ENCODE results near the gene BMP8A.
"Not testable (repeated sequence)": the region's sequence is repeated elsewhere in the genome, so short reads cannot be mapped to it uniquely, and the experiment has no call there.

The BMP8A gene

DNA sequence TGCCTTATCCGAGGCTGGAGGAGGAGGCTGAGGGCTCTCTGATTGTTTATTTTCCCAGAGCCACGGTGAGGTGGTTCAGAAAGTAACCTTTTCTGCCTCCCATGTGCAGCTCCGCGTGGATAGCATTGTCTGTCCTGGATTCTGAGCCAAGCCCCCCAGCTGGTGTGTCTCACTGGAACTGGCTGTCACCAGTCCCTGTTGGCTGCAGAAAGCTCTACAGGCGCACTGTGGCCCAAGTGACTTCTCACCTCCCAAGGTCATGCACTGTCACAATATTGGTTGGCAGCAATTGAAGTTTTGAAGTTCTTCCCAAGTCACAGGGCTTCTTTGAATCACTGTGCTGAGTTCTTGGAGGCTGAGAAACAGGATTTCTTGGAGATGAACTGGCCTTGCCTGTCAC lies 8.2 kb downstream of the BMP8A start:
- no peak for DNase-seq (ENCODE audit: low read depth, low spot score)
- no peak overlapping the region for H3K4me3 ChIP-seq (ENCODE audit: low read length)

- no peak for DNase-seq (ENCODE audit: low read depth, low spot score)
Observed at GRCh38 chr1:39500862-39501389, 9.5 kb downstream of the BMP8A start.

GRCh38 chr1:39501666-39502065 lies 10.2 kb downstream of the BMP8A start:
- DNase-seq (ENCODE audit: low read depth, low spot score), result no peak
- no peak overlapping the region for H3K4me3 ChIP-seq (ENCODE audit: low read length)

More at GRCh38 chr1:39500862-39501389, 9.5 kb downstream of the BMP8A start:
- H3K4me3 ChIP-seq (ENCODE audit: low read length), result no peak overlapping the region

GRCh38 chr1:39504436-39504835 lies 13.0 kb downstream of the BMP8A start:
- not testable (repeated sequence) for H3K4me3 ChIP-seq (ENCODE audit: low read length); DNase-seq (ENCODE audit: low read depth, low spot score)

GRCh38 chr1:39505289-39505688 lies 13.9 kb downstream of the BMP8A start:
- no peak overlapping the region for H3K4me3 ChIP-seq (ENCODE audit: low read length)
- DNase-seq (ENCODE audit: low read depth, low spot score), result no peak

DNA sequence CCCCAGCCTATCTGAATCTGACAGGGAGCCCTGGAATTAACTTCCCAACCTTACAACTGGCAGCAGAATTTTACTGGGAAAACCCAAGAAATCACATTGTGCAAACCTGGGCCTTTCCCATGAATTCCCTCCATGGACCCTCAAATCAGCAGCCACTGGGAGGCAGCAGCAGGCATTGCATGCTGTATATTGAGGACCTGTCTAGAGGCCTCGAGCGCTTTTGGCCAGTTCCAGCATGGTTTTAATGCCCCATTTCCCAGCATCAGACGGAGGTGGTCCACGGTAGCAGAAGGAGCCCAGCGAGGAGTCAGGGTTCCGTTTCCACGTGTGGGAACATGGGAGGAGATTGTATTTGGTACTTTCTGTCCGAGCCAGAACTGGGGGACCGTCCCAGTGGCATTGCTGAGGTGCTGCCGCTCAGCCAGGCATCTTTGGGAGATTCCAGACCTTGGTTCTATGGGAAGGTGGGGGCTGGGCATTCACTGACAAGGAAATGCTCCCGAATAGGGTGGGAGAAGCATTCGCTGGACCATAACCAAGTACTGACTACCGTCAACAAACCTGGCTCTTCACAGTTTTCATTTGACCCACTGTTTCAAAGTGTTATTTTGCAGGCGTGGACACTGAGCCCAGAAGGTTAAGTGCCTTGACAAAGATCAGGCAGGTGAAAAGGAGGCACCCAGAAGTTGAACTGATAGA lies 15.9 kb downstream of the BMP8A start:
- H3K4me3 ChIP-seq (ENCODE audit: low read length), result no peak overlapping the region
- DNase-seq (ENCODE audit: low read depth, low spot score), result no peak

DNA sequence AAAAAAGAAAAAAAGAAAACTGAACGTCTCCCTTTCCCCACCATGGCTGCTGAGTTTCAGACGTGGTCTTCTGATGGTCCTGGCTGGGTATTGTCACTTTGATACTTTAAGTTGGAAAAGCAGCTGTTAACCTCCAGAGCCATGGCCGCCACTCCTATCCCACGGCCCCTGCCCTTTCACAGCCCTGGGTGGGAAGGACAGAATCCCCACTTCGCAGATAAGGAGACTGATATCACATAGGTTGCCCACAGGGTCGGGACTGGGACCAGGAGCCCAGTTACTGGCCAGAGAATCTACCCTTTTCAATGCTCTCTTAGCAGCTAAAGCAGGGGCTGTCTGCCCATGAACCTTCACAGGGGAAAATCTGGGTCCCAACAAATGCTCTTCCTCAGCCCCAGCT lies 16.8 kb downstream of the BMP8A start:
- H3K4me3 ChIP-seq (ENCODE audit: low read length), result no peak overlapping the region

DNA sequence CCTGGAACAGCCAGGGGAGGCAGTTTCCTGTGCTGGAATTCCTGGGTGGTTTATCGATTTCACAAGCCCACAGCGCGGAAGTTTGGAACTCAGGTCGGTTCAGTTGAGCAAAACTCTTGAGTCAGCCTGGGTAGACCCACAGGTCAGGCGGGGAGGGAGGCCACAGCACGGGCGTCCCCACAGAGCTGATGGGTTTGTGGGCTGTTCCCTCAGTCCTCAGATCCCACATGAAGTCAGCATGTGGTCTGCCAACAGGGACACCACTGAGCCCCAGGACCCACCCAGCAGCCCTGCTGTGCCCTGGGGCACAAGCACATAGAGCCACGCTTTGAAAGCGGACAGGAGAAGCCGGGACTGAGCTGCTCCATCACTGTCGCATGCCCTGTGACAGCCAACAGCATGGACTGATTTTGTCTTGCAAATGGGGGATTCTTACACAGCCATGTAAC lies 17.4 kb downstream of the BMP8A start:
- DNase-seq (ENCODE audit: low read depth, low spot score), result no peak

More for the DNA sequence above, 16.8 kb downstream of the BMP8A start:
- no peak for DNase-seq (ENCODE audit: low read depth, low spot score)

DNA sequence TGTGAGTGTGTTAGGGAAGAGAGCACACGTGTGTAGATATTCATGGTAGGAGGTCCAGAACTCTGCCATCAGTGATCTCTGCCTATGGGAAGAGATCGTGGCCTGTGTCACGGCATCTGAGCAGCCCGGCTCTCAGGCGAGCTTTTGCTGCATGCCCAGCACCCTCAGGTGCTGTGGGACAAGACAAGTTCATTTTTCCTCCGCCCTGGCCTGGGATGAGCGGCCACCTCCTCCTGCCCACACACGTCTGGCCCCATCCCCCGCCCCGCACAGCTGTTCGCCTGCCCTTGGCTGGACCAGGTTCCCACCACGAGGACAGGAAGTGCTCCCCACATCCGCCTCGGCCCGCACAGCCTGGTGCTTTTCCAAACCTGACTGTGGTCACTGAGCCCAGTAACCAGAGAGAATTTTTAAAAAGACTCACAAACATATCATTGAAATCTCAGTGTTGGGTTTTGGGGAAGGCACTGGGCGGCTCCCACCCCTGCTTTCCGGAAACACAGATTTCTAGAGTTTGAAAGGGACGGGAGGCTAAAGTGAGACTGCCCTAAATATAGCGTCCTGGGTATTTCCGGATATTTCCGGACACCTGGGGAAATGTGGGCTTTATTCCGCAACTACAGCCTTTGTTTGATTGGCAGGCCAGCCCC lies 18.0 kb downstream of the BMP8A start:
- DNase-seq (ENCODE audit: low read depth, low spot score), result no peak
- H3K4me3 ChIP-seq (ENCODE audit: low read length), result no peak overlapping the region

More for the DNA sequence above, 17.4 kb downstream of the BMP8A start:
- no peak overlapping the region for H3K4me3 ChIP-seq (ENCODE audit: low read length)

DNA sequence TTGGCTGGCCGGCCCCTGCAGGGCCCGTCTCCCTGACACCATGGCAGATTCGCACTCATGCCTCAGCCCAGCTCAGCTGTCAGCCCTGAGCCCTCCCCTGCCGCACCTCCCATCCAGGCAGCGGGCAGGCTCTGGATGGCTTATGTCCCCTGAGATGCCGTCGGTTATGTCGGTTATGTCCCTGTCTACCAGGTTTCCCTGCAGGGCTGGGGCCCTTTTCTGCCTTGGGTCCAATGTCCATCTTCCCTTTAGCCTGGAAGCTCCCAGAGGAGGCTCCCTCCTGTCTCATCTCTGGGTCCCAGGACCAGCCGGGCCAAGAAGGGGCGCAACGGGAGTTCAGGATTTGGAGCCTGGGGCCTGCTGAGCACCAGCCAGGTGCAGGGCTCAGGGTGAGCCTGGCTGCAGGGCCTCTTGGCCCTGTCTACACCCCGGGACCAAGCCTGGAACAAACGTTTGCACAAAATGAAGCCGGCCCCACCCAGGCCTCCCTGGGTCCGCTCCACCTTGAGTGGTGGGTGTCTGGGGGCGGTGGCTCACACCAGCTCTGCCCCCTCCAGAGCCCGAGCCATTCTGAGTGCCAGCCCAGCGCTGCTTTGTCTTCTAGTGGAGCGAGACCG lies 19.2 kb downstream of the BMP8A start:
- not testable (repeated sequence) for DNase-seq (ENCODE audit: low read depth, low spot score)

GRCh38 chr1:39511477-39511876 lies 20.0 kb downstream of the BMP8A start:
- DNase-seq (ENCODE audit: low read depth, low spot score), result not testable (repeated sequence)

More for the DNA sequence above, 19.2 kb downstream of the BMP8A start:
- not testable (repeated sequence) for H3K4me3 ChIP-seq (ENCODE audit: low read length)

GRCh38 chr1:39512234-39512847 lies 20.9 kb downstream of the BMP8A start:
- H3K4me3 ChIP-seq (ENCODE audit: low read length); DNase-seq (ENCODE audit: low read depth, low spot score): not testable (repeated sequence)

More at GRCh38 chr1:39511477-39511876, 20.0 kb downstream of the BMP8A start:
- not testable (repeated sequence) for H3K4me3 ChIP-seq (ENCODE audit: low read length)

DNA sequence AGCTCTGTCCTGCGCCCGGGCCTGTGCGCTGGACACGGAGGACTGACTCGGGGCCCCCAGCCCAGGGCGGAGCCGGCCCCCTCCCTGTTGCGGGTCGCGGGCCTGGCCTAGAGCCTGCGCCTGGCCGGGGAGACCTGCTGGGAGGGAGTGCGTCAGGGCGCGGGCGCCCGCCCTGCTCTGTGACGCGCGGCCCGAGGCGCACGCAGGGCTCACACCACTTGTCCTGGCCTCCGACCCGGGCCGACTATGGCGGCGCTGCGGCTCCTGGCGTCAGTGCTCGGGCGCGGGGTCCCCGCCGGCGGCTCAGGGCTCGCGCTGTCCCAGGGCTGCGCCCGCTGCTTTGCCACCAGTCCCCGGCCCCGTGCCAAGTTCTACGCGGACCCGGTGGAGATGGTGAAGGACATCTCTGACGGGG lies 23.3 kb downstream of the BMP8A start:
- not testable (repeated sequence) for H3K4me3 ChIP-seq (ENCODE audit: low read length); DNase-seq (ENCODE audit: low read depth, low spot score)

GRCh38 chr1:39515131-39516086 lies 24.0 kb downstream of the BMP8A start:
- H3K4me3 ChIP-seq (ENCODE audit: low read length); DNase-seq (ENCODE audit: low read depth, low spot score): not testable (repeated sequence)

GRCh38 chr1:39516841-39517240 lies 25.4 kb downstream of the BMP8A start:
- DNase-seq (ENCODE audit: low read depth, low spot score); H3K4me3 ChIP-seq (ENCODE audit: low read length): not testable (repeated sequence)

- DNase-seq (ENCODE audit: low read depth, low spot score); H3K4me3 ChIP-seq (ENCODE audit: low read length): not testable (repeated sequence)
Observed at GRCh38 chr1:39517936-39518335, 26.5 kb downstream of the BMP8A start.

- DNase-seq (ENCODE audit: low read depth, low spot score); H3K4me3 ChIP-seq (ENCODE audit: low read length): not testable (repeated sequence)
Observed at GRCh38 chr1:39519376-39519775, 27.9 kb downstream of the BMP8A start.

DNA sequence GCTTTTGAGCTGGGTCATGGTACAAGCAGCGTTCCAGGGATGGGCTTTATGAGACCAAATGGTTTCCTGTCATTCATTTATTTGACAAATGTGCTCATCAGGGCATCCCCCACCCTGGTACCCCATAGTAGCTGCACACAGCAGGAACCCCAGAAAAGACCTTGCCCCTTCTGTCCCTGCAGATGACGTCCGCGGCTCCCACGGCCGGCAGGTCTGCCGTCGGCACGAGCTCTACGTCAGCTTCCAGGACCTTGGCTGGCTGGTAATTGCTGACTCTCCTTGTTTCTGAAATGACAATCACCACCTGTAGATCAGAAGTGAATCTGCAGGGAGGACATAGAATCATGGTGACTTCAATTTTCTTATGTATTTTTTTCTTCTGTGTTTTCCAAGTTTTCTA lies 30.8 kb downstream of the BMP8A start:
- H3K4me3 ChIP-seq (ENCODE audit: low read length); DNase-seq (ENCODE audit: low read depth, low spot score): not testable (repeated sequence)

All from Jurkat, Clone E6-1 (cell line).